ENCODE results near the gene ZC3H8. TPM values are rescaled to one million over a fixed set of nuclear protein-coding genes. Genes with fewer than 3 reads are reported as not detected.
A peak's percentile ranks its signal among the peaks of the same experiment; 100 is the strongest.

Gene ZC3H8
- total and polyA plus RNA-seq, 2 experiments from 2014 or later = 2.7 to 7.0 TPM

DNA sequence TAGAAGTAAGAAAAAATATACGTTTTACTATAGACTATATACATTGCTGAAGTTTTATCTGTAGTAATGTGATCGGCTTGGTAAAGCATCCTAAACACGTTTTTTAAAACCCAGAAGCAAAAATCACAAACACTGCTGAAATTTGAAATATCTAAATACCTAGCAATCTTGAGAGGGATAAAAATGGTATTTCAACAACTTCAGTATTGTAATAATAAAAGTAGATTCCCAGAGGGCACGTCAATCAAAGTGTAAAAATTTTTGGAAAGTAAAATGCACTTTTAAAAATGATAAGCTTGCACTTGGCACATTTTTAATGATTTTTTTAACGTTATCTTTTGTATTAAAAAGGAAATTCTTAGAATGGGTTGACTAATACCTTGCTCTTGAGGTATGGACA, 22.1 kb upstream of the ZC3H8 start:
- DNase-seq = no peak
- peak overlapping the region; percentile 91 for H3K4me2 ChIP-seq (ENCODE audit: unreplicated experiment)
- H3K9me2 ChIP-seq (ENCODE audit: insufficient read depth) = no peaks in the 10 kb centered on the region
- peaks cover 12% of the 10 kb centered on the region; the same call in 1 of the 2 replicates for H3K4me1 ChIP-seq (ENCODE audit: insufficient read depth)
- 0 out of 2 replicates have a peak, but pooled peaks cover 8% of the 10 kb centered on the region for H3F3A ChIP-seq (ENCODE audit: insufficient read depth)
- H3K9me3 ChIP-seq (ENCODE audit: low read depth) = no peaks in the 10 kb centered on the region
- H3K27me3 ChIP-seq (replicated peaks; ENCODE audit: insufficient read depth) = no peaks in the 10 kb centered on the region
- H3K9ac ChIP-seq = 0 out of 2 replicates have a peak overlapping the region, but pooled peaks have one; percentile 99
- H3K36me3 ChIP-seq (ENCODE audit: low read depth) = no peaks in the 10 kb centered on the region
- no peaks in the 10 kb centered on the region for H4K20me1 ChIP-seq (ENCODE audit: insufficient read depth)
- in situ Hi-C loops (cut with MboI) = no loop called here
- H3K4me3 ChIP-seq = peak overlapping the region; percentile 91
- no peak overlapping the region for H3K27ac ChIP-seq
- peak overlapping the region; percentile 85; the same call in 1 of the 2 replicates for H2AFZ ChIP-seq
- H3K79me2 ChIP-seq (ENCODE audit: insufficient read depth) = no peaks in the 10 kb centered on the region; the same call in 1 of the 2 replicates
- WGBS, 2 experiments (ENCODE audit: low coverage in 1 of 2, low lambda C conversion rate in 2 of 2, missing lambda C conversion rate in 2 of 2) = 53 to 56% methylated on average over 5 of the region's 5 CpGs
- TF ChIP-seq EZH2phosphoT487 (IDR thresholded peaks at IDR 0.05; ENCODE audit: insufficient read depth, low read depth) (no peak), EZH2 (IDR thresholded peaks at IDR 0.05; ENCODE audit: insufficient read depth, poor library complexity, severe bottlenecking) (no peak)

DNA sequence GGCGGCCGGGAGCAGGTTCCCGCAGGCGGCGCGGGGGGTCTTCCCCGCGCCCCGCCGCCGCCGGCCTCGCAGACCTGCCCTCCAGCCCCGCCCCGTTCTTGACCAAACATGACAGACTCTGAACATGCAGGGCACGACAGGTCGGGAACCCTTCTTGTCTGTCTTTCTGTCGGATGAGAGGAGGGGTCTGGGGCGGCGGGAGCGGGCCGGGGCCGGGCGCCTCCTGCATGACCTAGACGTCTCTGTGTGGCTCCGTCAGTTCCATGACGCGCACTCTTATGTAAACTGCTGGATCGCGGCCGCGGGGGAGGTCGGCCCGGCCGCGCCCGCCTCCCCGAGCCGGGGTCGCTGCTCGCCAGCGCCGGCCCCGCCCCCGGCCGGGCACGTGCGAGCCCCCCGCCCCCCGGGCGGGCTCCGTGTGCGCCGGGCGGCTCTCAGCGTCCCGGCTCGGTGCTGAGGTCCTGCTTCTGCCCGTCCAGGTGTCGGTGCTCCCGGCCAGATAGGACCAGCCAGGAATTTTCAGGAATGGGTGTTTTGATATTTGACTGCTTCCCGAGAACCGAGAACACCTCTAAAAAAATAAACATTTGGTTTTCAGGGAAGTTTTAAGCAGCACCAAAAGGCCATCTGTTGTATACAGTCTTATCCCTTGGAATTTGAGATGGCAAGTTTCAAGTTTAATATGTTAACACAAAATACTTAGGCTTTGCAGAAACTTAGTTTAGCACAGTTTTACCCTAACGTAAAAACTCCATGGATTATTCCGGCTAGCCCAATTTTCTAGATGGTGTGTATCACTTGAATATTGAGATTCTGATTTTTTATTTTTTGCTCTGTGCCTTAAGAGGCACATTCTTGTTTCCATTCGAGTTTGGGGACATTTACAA, 21.3 kb upstream of the ZC3H8 start:
- H3K4me2 ChIP-seq (ENCODE audit: unreplicated experiment) = peak overlapping the region; percentile 91
- H3K27ac ChIP-seq = peak overlapping the region; percentile 94
- in situ Hi-C loops (cut with MboI) = no loop called here
- H3K79me2 ChIP-seq (ENCODE audit: insufficient read depth) = no peaks in the 10 kb centered on the region; the same call in 1 of the 2 replicates
- no peaks in the 10 kb centered on the region for H3K36me3 ChIP-seq (ENCODE audit: low read depth)
- peak overlapping the region; percentile 85 for H2AFZ ChIP-seq
- 0 out of 2 replicates have a peak, but pooled peaks cover 8% of the 10 kb centered on the region for H3F3A ChIP-seq (ENCODE audit: insufficient read depth)
- WGBS, 2 experiments (ENCODE audit: low coverage in 1 of 2, low lambda C conversion rate in 2 of 2, missing lambda C conversion rate in 2 of 2) = 1 to 3% methylated on average over 20 to 49 of the region's 66 CpGs
- H3K4me3 ChIP-seq = peak overlapping the region; percentile 91
- peak; percentile 91 for DNase-seq
- no peaks in the 10 kb centered on the region for H4K20me1 ChIP-seq (ENCODE audit: insufficient read depth)
- no peaks in the 10 kb centered on the region for H3K27me3 ChIP-seq (replicated peaks; ENCODE audit: insufficient read depth)
- H3K9me2 ChIP-seq (ENCODE audit: insufficient read depth) = no peaks in the 10 kb centered on the region
- no peaks in the 10 kb centered on the region for H3K9me3 ChIP-seq (ENCODE audit: low read depth)
- TF ChIP-seq EZH2 (IDR thresholded peaks at IDR 0.05; ENCODE audit: insufficient read depth, poor library complexity, severe bottlenecking) (no peak), EZH2phosphoT487 (IDR thresholded peaks at IDR 0.05; ENCODE audit: insufficient read depth, low read depth) (no peak)
- peak overlapping the region; percentile 99 for H3K9ac ChIP-seq
- H3K4me1 ChIP-seq (ENCODE audit: insufficient read depth) = peaks cover 12% of the 10 kb centered on the region; the same call in 1 of the 2 replicates

DNA sequence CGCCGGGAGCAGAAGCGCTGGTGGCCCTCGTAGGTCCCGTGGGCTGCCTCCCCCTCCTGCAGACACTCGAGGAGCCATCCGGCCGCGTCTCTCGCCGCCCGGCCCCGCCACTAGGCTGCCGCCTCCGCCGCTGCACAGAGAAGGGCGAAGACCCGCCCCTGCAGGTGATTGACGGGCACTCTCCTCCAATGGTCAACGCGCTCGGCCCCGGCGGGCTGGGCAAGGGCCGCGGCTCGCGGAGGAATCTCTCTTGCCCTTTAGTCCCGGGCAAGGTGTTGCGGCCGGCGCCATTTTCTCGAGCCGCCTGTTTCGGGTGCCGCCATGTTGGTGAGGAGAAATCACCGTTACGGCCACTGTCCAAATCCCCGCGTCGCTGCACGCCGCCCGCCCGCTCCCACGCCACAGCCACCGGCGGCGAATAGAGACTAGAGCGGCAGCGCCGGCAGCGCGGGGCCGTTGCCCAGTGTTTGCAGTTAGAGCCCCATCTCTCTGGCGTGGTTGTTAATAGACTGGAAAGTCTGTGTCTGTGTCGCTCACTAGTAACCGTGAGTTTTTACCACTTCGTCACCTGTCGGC, 20.6 kb upstream of the ZC3H8 start, which contains the start of gene ZC3H6:
Gene ZC3H6, plus strand, starts transcription at position 287 of the 576 bp plus-strand sequence. CDS start 398 bp downstream, outside the sequence.
- 0 out of 2 replicates have a peak, but pooled peaks cover 8% of the 10 kb centered on the region for H3F3A ChIP-seq (ENCODE audit: insufficient read depth)
- in situ Hi-C loops (cut with MboI) = no loop called here
- no peaks in the 10 kb centered on the region; the same call in 1 of the 2 replicates for H3K79me2 ChIP-seq (ENCODE audit: insufficient read depth)
- H3K27ac ChIP-seq = peak within 1 kb of the TSS; percentile 94
- H3K27me3 ChIP-seq (replicated peaks; ENCODE audit: insufficient read depth) = no peaks in the 10 kb centered on the region
- no peaks in the 10 kb centered on the region for H3K36me3 ChIP-seq (ENCODE audit: low read depth)
- H3K4me2 ChIP-seq (ENCODE audit: unreplicated experiment) = peak within 1 kb of the TSS; percentile 98
- peaks cover 12% of the 10 kb centered on the region; the same call in 1 of the 2 replicates for H3K4me1 ChIP-seq (ENCODE audit: insufficient read depth)
- TF ChIP-seq EZH2phosphoT487 (IDR thresholded peaks at IDR 0.05; ENCODE audit: insufficient read depth, low read depth) (no peak), EZH2 (IDR thresholded peaks at IDR 0.05; ENCODE audit: insufficient read depth, poor library complexity, severe bottlenecking) (no peak)
- H3K9me2 ChIP-seq (ENCODE audit: insufficient read depth) = no peaks in the 10 kb centered on the region
- DNase-seq = peak; percentile 98
- no peaks in the 10 kb centered on the region for H4K20me1 ChIP-seq (ENCODE audit: insufficient read depth)
- H2AFZ ChIP-seq = peak within 1 kb of the TSS; percentile 86
- WGBS, 2 experiments (ENCODE audit: low coverage in 1 of 2, low lambda C conversion rate in 2 of 2, missing lambda C conversion rate in 2 of 2) = 0 to 1% methylated on average over 48 to 59 of the region's 60 CpGs
- H3K4me3 ChIP-seq = peak within 1 kb of the TSS; percentile 91
- H3K9ac ChIP-seq = peak within 1 kb of the TSS; percentile 99
- H3K9me3 ChIP-seq (ENCODE audit: low read depth) = no peaks in the 10 kb centered on the region

DNA sequence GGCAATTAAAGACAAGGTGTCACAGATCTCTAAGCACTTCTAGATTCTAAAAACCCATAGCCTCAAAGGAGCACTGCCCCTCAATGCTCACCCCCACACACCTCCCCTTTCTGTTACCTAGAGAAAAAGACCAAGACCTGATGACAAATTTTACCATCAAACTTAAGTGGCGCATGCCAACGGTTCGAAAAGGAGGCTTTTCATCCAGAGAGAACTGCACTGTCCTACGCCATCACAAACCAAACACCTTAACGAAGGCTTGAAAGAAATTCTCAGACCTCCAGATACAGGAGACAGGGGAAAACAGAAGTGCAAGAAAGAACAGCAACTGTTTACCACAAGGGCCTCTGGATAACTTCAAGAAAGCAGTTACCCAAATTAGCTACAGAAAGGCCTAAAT, 18.5 kb upstream of the ZC3H8 start:
- no peaks in the 10 kb centered on the region for H4K20me1 ChIP-seq (ENCODE audit: insufficient read depth)
- no peaks in the 10 kb centered on the region for H3K79me2 ChIP-seq (ENCODE audit: insufficient read depth)
- TF ChIP-seq EZH2 (IDR thresholded peaks at IDR 0.05; ENCODE audit: insufficient read depth, poor library complexity, severe bottlenecking) = no peak
- no peak for TF ChIP-seq EZH2phosphoT487 (IDR thresholded peaks at IDR 0.05; ENCODE audit: insufficient read depth, low read depth)
- no peaks in the 10 kb centered on the region for H3K9me3 ChIP-seq (ENCODE audit: low read depth)
- no peak overlapping the region for H3K4me3 ChIP-seq
- no peak overlapping the region for H3K4me2 ChIP-seq (ENCODE audit: unreplicated experiment)
- 97 to 99% methylated on average over 5 of the region's 5 CpGs for WGBS, 2 experiments (ENCODE audit: low coverage in 1 of 2, low lambda C conversion rate in 2 of 2, missing lambda C conversion rate in 2 of 2)
- no peaks in the 10 kb centered on the region for H3K36me3 ChIP-seq (ENCODE audit: low read depth)
- no peaks in the 10 kb centered on the region for H3K9me2 ChIP-seq (ENCODE audit: insufficient read depth)
- H3K27me3 ChIP-seq (replicated peaks; ENCODE audit: insufficient read depth) = no peaks in the 10 kb centered on the region
- H3K27ac ChIP-seq = no peak overlapping the region
- no peak for DNase-seq
- no peak overlapping the region for H3K9ac ChIP-seq
- H2AFZ ChIP-seq = no peak overlapping the region
- 0 out of 2 replicates have a peak, but pooled peaks cover 8% of the 10 kb centered on the region for H3F3A ChIP-seq (ENCODE audit: insufficient read depth)
- in situ Hi-C loops (cut with MboI) = no loop called here
- peaks cover 12% of the 10 kb centered on the region; the same call in 1 of the 2 replicates for H3K4me1 ChIP-seq (ENCODE audit: insufficient read depth)
